NCI-H1417 treated with DMSO at 0.1 percent for 48 hours (cell line): ENCODE measurements around the gene VILL.
"Not testable (repeated sequence)": the region's sequence is repeated elsewhere in the genome, so short reads cannot be mapped to it uniquely, and the experiment has no call there.

Experiments used
- DNase-seq: peaks from one replicate; lab custom pipeline; 2025; lab: John Stamatoyannopoulos, UW

The VILL gene

GRCh38 chr3:38017445-38018295 is 27.1 kb downstream of the VILL start:
- no peak for DNase-seq

GRCh38 chr3:38018296-38019266 is 28.0 kb downstream of the VILL start:
- no peak for DNase-seq

GRCh38 chr3:38019658-38020341 is 29.2 kb downstream of the VILL start:
- DNase-seq = no peak

- no peak for DNase-seq
Measured at GRCh38 chr3:38020342-38020726, 29.7 kb downstream of the VILL start.

GRCh38 chr3:38021196-38021595 is 30.6 kb downstream of the VILL start:
- DNase-seq = no peak

- no peak for DNase-seq
Measured at GRCh38 chr3:38022301-38022700, 31.7 kb downstream of the VILL start.

- DNase-seq = no peak
Measured at GRCh38 chr3:38022896-38023709, 32.5 kb downstream of the VILL start.

- DNase-seq = no peak
Measured at GRCh38 chr3:38026856-38027255, 36.3 kb downstream of the VILL start.

GRCh38 chr3:38027466-38028465 is 37.2 kb downstream of the VILL start:
- DNase-seq = no peak

- DNase-seq = no peak
Measured at GRCh38 chr3:38028621-38029361, 38.2 kb downstream of the VILL start.

GRCh38 chr3:38029400-38030125 is 39.0 kb downstream of the VILL start, which contains the start of gene PLCD1:
TSS of gene PLCD1 (minus strand) at chr3:38029642. CDS start at chr3:38029539, 103 bp downstream.
- DNase-seq = no peak

GRCh38 chr3:38030126-38031021 is 39.8 kb downstream of the VILL start:
- no peak for DNase-seq

GRCh38 chr3:38031022-38031994 is 40.7 kb downstream of the VILL start:
- no peak for DNase-seq

GRCh38 chr3:38032328-38032865 is 41.8 kb downstream of the VILL start:
- DNase-seq = no peak

GRCh38 chr3:38033586-38033985 is 43.0 kb downstream of the VILL start:
- DNase-seq = not testable (repeated sequence)

- not testable (repeated sequence) for DNase-seq
Measured at GRCh38 chr3:38034335-38034734, 43.7 kb downstream of the VILL start.
